HG02840 (cell line): ENCODE results near the gene OR5A1.
"Not testable (repeated sequence)": the region's sequence is repeated elsewhere in the genome, so short reads cannot be mapped to it uniquely, and the experiment has no call there.

ENCODE experiments used
- ATAC-seq: cut with Tn5 transposase; IDR thresholded peaks from one replicate; pipeline ENCODE4 v1.9.1; 2021; ENCODE audit warnings: mild to moderate bottlenecking, moderate library complexity, moderate number of reproducible peaks; ENCODE audit not compliant: unreplicated experiment, low FRiP score

Gene OR5A1

DNA sequence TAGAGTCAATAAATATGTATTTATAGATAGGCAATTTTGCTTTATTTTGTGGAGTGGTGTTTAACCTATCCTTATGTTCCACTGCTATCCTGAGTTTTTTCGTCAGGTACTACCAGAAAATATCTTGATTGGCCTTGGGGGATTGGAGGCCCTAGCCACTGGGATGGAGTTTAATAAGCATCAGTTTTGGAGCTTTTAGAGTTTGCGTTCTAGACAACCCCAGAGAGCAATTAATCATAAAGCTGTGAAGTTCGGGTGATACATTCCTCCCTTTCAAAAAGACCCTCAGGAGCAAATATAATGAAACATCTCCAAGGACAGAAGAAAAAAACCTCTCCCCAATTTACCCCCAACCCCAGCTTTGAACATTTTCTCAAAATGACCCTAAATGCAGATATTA lies at the start of gene OR5A1:
Gene OR5A1 (plus strand): TSS at position 301 of the 400 bp plus-strand sequence. CDS start 6,700 bp downstream, outside the sequence.
- no peak for ATAC-seq

GRCh38 chr11:59394186-59394585 lies 42.1 kb upstream of the OR5A1 start:
- ATAC-seq = no peak

- no peak for ATAC-seq
These were observed 35.6 kb upstream of the OR5A1 start for GRCh38 chr11:59400461-59401261.

DNA sequence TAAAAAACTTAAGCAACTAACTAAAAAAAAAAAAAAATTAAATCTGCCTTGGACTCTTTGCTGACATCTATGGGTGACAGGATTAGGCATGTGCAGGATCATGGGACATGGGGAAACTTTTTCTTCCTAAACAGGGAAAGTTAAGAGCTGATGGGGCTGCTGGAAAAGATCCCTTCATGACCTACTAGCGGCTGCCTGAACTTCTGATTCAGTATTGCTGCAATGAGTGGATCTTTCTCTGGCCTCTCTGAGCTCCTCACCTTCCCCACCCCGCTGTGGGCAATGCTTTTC lies 35.1 kb upstream of the OR5A1 start:
- ATAC-seq = no peak

DNA sequence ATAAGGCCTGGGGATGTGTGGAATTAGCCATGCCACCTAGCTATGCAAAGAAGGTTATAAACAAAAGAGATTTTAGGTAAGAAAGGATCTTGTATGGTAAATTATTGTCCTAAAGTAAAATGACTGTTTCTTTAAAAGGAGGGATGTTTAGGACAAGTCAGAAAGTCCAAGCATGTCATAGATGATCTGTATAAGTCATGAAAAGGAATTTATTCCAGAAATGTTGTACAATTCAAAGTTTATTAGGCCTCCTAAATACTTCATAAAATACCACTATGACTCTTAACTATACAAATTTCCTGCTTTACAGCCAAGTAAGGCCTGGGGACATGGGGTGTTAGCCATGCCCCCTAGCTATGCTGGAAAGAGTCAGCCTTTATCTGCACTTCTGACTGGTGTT lies 32.7 kb upstream of the OR5A1 start:
- no peak for ATAC-seq

- no peak for ATAC-seq
These were observed 22.6 kb upstream of the OR5A1 start for GRCh38 chr11:59413646-59414045.

DNA sequence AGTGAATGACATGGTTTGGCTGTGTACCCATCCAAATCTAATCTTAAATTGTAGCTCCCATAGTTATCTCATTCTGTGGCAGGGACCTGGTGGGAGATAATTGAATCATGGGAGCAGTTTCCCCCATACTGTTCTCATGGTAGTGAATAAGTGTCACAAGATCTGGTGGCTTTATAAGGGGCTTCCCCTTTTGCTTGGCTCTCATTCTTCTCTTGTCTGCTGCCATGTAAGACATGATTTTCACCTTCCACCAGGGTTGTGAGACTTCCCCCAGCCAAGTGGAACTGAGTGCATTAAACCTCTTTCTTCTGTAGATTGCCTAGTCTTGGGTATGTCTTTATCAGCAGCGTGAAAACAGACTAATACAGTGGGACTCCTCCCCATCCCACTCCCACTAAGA lies 21.2 kb upstream of the OR5A1 start:
- ATAC-seq = no peak

DNA sequence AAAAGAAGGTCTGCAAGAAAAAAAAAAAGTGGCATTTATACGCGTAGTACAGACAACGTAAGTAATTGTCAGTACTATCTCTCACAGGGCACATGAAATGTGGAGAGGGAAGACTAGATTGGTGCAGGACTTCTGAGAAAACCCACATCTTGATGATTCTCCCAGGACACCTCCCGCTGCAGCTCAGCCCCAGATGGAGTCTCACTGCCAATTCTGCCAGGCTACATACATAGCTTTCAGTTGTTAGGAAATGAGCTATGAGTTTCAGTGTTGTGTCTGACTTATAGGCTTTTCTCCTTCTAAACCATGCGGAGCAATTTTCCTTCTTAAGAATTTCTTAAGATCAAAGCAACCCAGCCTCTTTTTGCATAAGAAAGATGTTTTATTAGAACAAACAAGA lies 19.7 kb upstream of the OR5A1 start:
- no peak for ATAC-seq

DNA sequence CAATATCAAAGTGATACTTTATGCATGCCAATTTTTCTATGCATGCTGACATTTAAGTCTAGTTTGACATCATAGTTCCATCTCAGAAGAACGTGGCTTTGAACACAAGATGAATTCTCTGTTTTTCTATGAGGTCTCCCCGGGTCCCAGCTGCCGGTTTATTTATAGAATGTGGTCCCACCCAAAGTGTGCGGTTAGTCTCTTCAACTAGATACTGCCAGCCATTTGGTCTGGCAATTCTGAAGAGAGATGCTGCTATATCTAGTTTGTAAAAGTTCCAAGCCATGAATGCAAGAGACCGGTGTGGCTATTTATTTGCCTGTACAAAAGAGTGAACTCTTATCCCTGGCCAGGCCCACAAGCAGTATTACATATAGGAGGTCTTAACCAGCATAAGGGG lies 19.2 kb upstream of the OR5A1 start:
- no peak for ATAC-seq

GRCh38 chr11:59418156-59418555 lies 18.1 kb upstream of the OR5A1 start:
- ATAC-seq = no peak

GRCh38 chr11:59423835-59424234 lies 12.4 kb upstream of the OR5A1 start:
- no peak for ATAC-seq

DNA sequence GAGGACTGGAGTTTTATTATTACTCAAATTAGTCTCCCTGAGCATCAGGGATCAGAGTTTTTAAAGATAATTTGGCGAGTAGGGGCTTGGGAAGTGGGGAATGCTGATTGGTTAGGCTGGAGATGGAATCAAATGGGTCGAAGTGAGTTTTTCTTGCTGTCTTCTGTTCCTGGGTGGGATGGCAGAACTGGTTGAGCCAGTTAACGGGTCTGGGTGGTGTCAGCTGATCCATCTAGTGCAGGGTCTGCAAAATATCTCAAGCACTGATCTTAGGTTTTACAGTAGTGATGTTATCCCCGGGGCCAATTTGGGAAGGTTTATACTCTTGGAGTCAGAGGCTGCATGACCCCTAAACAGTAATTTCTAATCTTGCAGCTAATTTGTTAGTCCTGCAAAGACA lies 11.1 kb upstream of the OR5A1 start:
- no peak for ATAC-seq

- no peak for ATAC-seq
These were observed 9.8 kb upstream of the OR5A1 start, which contains the start of gene OR5A2 for GRCh38 chr11:59426361-59427067. OR5A2 (minus strand) TSS chr11:59426413; CDS start chr11:59422953, 3,460 bp downstream.

- ATAC-seq = no peak
These were observed 9.2 kb upstream of the OR5A1 start for GRCh38 chr11:59427068-59427382.

DNA sequence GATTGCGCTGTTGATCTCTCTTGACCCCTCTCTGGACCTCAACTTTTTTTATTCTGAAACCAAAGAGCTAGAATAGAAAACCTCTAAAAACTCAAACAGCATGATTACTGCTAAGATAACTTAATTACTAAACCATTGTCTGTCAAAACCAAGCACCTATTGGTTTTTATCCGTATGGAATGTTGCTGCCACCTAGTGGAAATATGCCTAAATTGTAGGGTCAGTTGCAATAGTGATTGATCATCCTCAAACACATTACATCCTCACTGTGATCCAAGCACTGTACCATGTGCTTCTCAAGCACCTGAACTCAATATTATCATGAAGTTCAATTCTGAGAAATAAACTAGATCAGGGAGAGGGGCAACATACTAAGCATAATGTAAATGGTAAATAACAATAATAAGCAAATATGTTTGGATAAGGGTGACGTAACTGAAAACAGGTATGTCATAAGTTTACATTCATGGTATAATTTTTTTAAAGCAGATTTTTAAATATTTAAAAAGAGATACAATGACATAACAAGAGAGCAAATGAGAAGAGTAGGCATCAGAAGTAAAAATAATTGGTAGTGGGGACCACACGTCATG lies 6.2 kb upstream of the OR5A1 start:
- no peak for ATAC-seq

DNA sequence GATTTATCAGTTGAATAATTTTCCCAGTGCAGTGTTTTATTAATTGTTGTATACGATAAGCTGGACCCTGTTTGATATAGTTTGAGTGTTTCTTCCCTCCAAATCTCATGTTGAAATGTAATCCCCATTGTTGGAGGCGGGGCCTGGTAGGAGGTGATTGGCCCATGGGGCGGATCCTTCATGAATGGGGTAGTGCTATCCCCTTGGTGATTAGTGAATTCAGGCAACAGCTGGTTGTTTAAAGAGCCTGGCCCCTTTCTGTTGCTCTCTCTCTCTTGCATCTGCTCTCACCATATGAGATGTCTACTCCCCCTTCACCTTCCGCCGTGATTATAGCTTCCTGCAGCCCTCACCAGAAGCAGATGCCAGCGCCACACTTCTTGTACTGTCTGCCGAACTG lies 1.5 kb downstream of the OR5A1 start:
- ATAC-seq = no peak

GRCh38 chr11:59445624-59446023 lies 9.4 kb downstream of the OR5A1 start:
- not testable (repeated sequence) for ATAC-seq

GRCh38 chr11:59448484-59448883 lies 12.2 kb downstream of the OR5A1 start:
- no peak for ATAC-seq

DNA sequence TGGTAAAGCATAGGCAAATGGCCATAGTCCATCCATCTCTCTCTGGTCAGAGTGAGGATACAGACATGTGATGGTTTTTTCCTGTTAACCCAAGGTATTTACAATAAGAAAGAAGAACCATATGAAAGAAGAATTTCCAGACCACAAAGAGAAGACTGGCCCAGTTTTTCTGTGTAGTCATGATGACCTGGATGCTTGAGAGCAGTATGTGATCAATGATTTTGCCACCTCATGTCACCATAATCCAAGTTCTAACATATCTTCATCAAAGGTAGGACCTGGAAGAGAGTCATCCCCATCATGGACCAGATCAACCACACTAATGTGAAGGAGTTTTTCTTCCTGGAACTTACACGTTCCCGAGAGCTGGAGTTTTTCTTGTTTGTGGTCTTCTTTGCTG lies 20.4 kb downstream of the OR5A1 start, which contains the start of gene OR4D6:
Gene OR4D6 (plus strand): TSS at position 301 of the 400 bp plus-strand sequence. CDS start 0 bp downstream, at position 301.
- ATAC-seq = no peak

DNA sequence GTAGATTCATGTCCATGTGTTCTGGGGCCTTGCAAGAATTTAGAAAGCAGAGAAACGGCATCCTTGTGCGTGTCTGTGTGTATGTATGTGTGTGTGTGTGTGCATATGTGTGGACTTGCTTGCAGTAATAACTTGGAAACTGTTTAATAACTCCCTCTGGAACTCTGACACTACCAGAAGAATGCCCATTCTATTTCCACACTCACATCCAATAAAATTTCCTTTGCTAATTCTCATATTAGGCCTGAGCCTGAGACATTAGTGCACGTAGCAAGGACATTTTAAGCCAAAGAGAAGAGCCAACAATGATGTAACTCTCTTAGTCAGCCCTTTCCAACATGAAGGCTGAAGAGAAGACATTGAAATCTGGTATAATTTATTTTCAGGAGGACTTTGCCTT lies 23.6 kb downstream of the OR5A1 start:
- ATAC-seq = no peak

- ATAC-seq = no peak
These were observed 26.9 kb downstream of the OR5A1 start for GRCh38 chr11:59463190-59463641.

DNA sequence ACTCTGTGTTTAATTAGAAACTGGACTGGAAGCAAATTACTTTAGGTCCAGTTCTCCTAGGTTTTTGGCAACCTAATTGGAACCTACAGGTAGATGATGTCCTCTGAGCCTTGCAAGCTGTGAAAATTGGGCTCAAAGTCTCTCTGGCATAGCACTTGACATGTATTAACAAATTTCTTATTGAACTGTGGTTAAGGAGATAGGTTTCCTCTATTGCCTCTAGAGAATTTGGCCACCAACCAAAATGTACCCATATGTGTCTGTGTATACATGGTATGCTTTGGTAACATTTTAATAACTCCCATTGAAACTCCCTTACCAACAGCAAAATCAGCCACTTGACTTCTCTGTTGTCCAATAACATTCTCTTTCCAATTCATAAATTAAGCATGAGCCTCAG lies 36.7 kb downstream of the OR5A1 start, which contains the start of gene OR4D10:
Gene OR4D10 (plus strand): TSS at position 301 of the 400 bp plus-strand sequence. CDS start 4,115 bp downstream, outside the sequence.
- no peak for ATAC-seq
